Heart left ventricle (tissue), 16 donors: ENCODE data around the gene PRDM16. TPM values are rescaled to one million over a fixed set of nuclear protein-coding genes. Genes with fewer than 3 reads are reported as not detected.

Experiments used
- ATAC-seq, 4 donors: fragments of 200-7000 bp; cut with Tn5 transposase; one replicate each; pipeline ENCODE4 v1.9.1; 2020 to 2022; ENCODE audit warnings: moderate library complexity in 4 of 4, mild to moderate bottlenecking in 3 of 4, moderate number of reproducible peaks in 1 of 4
- DNase-seq, 5 donors: peaks; one replicate each; pipeline ENCODE4 v3.0.0-alpha.2; 2020
- H3K27ac ChIP-seq, 12 donors: fragments of 200-600 bp; sonication (generic) in 4 of 12; one replicate each; pipeline versions ENCODE4 v1.5.0 to v1.8.0; 2016 to 2022; ENCODE audit warnings: mild to moderate bottlenecking in 2 of 12
- H3K27me3 ChIP-seq, 9 donors: fragments of 200-600 bp; sonication (generic) in 2 of 9; one replicate each; pipeline versions ENCODE4 v1.5.1 to v1.8.0; 2016 to 2022; ENCODE audit warnings: mild to moderate bottlenecking in 3 of 9
- H3K36me3 ChIP-seq, 9 donors: fragments of 200-600 bp; sonication (generic) in 2 of 9; one replicate each; pipeline versions ENCODE4 v1.5.0 to v1.8.0; 2018 to 2022; ENCODE audit warnings: mild to moderate bottlenecking in 2 of 9
- H3K4me1 ChIP-seq, 12 donors: fragments of 200-600 bp; sonication (generic) in 4 of 12; one replicate each; pipeline versions ENCODE4 v1.5.0 to v1.8.0; 2016 to 2022; ENCODE audit warnings: mild to moderate bottlenecking in 3 of 12
- H3K4me3 ChIP-seq, 12 donors: fragments of 200-600 bp; sonication (generic) in 4 of 12; one replicate each; pipeline versions ENCODE4 v1.5.0 to v1.8.0; 2017 to 2022; ENCODE audit warnings: mild to moderate bottlenecking in 9 of 12, moderate library complexity in 4 of 12
- H3K9me3 ChIP-seq, 12 donors: fragments of 200-600 bp; sonication (generic) in 4 of 12; one replicate each; pipeline versions ENCODE4 v1.5.0 to v1.8.0; 2016 to 2022; ENCODE audit warnings: mild to moderate bottlenecking in 1 of 12
- CTCF ChIP-seq, 12 donors: fragments of 200-600 bp; sonication (generic) in 4 of 12; IDR thresholded peaks; one replicate each; pipeline versions ENCODE4 v1.5.0 to v1.8.0; 2018 to 2022; ENCODE audit warnings: antibody characterized with exemption in 12 of 12, mild to moderate bottlenecking in 5 of 12
- POLR2A ChIP-seq, 2 donors: fragments of 450-650 bp; IDR thresholded peaks; one replicate each; pipeline ENCODE4 v1.6.1; 2017; ENCODE audit warnings: antibody characterized with exemption in 2 of 2, mild to moderate bottlenecking in 2 of 2, moderate library complexity in 2 of 2
- WGBS, 4 donors: extraction: QIAGEN DNeasy Blood & Tissue Kit in 2 of 4; methylation state at CpG; one replicate each; pipeline versions ENCODE4 v1.1.5 to v1.1.7; 2013 to 2018; 5-methylcytosine and 5-hydroxymethylcytosine counted together
- intact Hi-C, 10 donors: fragments of 100-400 bp; cut with DNase I; formaldehyde crosslinking; loops; one replicate each; pipeline versions ENCODE4 v1.11.1 to v1.14.2; 2022
- microRNA-seq, 4 donors: library from miRNA; unstranded; fragments of <30 nt; microRNA quantifications; one replicate each; pipeline versions ENCODE4 to v1.2.0, GENCODE V29; 2017 to 2020
- polyA plus RNA-seq, 2 donors: library from polyadenylated mRNA; stranded (reverse); fragments of 200-250 nt; gene quantifications; one replicate each; pipeline ENCODE4 v1.2.3, GENCODE V29; 2013
- total RNA-seq, 9 donors: library from RNA; depleted of rRNA in 2 of 9; stranded (reverse); fragments of >200 nt in 2 of 9; fragmentation: NEBNext Ultra II Directional in 3 of 9; extraction: Animal tissue kit (Norgen Biotek cat#: 25700) in 3 of 9; gene quantifications; one replicate each; pipeline versions ENCODE4 v1.1.0 to v1.2.4, GENCODE V29; 2016 to 2023
- donor health status: ischemic (EF 13 %, LVEDD 7.1; RV severe dilation, severe dysfunction).
- donor health status: healthy with polysubstance abuse.
- donor health status: DM: no; HTN: yes; CAD: no.
- donor health status: DM: no; HTN: no; CAD: no.
- donor health status: ischemic (EF 25% LVEDD 6.9; RV normal size, moderate dysfunction).
- donor health status: ischemic (EF 25% LVEDD 5.7; RV mildly dilated, moderate dysfunction).
- donor health status: healthy.
- donor health status: DM: yes; HTN: yes; CAD: no.
- donor health status: ischemic (EF 35%, LVEDD 5.7; RV mildly dilated, moderate dysfunction).
- donor health status: nonischemic (EF 11% LVEDD 7.7; RV severe dilation, severe dysfunction).
- donor health status: DM: yes; HTN: yes; CAD: no.
- donor health status: PGD.
- donor health status: ischemic (EF 29% LVEDD 5.4; RV normal size, mild dysfunction).
- donor health status: nonischemic (EF 23%, LVEDD 6.1; RV moderate dilation, normal function).

Gene PRDM16
- total and polyA plus RNA-seq, 11 donors = 6.0 to 22.7 (median 14.0) TPM

GRCh38 chr1:3485016-3485415 is 416.0 kb downstream of the PRDM16 start:
- no peak overlapping the region for H3K27ac ChIP-seq
- H3K36me3 ChIP-seq = no peaks in the 10 kb centered on the region
- H3K27me3 ChIP-seq = peaks cover 0 to 4% (median 0%) of the 10 kb centered on the region in 9 donors
- intact Hi-C loops = loop anchor here in 5 of 10 donors (2.0 to 5.0 kb wide), 4 partner anchors 30 to 42 kb away; partner anchors contain the start of gene ARHGEF16 (in 2 of the 5)
- peaks cover 0 to 3% (median 0%) of the 10 kb centered on the region in 12 donors for H3K4me1 ChIP-seq
- peaks cover 0 to 13% (median 0%) of the 10 kb centered on the region in 12 donors for H3K9me3 ChIP-seq
- no peak for TF ChIP-seq POLR2A (IDR thresholded peaks at IDR 0.05)
- TF ChIP-seq CTCF (IDR thresholded peaks at IDR 0.05) = no peak
- no peak overlapping the region for H3K4me3 ChIP-seq
- WGBS, 4 donors = 90 to 95% (median 93%) methylated on average over 14 of the region's 14 CpGs
- no peak for ATAC-seq
- DNase-seq = no peak

Small RNA genes within 50 kb of the gene (microRNA-seq; reads per million reads assigned to microRNA genes)
- 0 reads per million in 4 donors for gene MIR4251

Other genes starting within 250 kb of the PRDM16 start
- gene ACTRT2, start 47.7 kb upstream of the PRDM16 start, total RNA-seq = not detected
- gene ACTRT2, start 47.7 kb upstream of the PRDM16 start, polyA plus RNA-seq = not detected